Measurements from ENCODE around the gene DNAAF8.

DNAAF8 gene

DNA sequence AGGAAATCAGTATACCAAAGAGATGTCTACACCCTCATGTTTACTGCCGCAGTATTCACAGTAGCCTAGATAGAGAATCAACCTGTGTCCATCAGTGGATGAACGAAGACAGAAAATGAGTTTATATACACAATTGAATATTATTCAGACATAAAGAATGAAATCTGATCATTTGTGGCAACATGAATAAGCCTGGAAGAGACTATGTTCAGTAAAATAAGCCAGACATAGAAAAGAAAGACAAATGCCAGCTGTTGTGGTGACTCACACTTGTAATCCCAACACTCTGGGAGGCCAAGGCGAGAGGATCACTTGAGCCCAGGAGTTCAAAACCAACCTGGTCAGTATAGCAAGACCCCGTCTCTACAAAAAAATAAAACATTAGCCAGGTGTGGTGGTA is 24.9 kb upstream of the DNAAF8 start:
- TF ChIP-seq, protein P1, sequence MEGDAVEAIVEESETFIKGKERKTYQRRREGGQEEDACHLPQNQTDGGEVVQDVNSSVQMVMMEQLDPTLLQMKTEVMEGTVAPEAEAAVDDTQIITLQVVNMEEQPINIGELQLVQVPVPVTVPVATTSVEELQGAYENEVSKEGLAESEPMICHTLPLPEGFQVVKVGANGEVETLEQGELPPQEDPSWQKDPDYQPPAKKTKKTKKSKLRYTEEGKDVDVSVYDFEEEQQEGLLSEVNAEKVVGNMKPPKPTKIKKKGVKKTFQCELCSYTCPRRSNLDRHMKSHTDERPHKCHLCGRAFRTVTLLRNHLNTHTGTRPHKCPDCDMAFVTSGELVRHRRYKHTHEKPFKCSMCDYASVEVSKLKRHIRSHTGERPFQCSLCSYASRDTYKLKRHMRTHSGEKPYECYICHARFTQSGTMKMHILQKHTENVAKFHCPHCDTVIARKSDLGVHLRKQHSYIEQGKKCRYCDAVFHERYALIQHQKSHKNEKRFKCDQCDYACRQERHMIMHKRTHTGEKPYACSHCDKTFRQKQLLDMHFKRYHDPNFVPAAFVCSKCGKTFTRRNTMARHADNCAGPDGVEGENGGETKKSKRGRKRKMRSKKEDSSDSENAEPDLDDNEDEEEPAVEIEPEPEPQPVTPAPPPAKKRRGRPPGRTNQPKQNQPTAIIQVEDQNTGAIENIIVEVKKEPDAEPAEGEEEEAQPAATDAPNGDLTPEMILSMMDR (IDR thresholded peaks at IDR 0.05; ENCODE audit: extremely low read depth, missing control alignments), result no peak
- DNase-seq (ENCODE audit: low spot score), result no peak

DNA sequence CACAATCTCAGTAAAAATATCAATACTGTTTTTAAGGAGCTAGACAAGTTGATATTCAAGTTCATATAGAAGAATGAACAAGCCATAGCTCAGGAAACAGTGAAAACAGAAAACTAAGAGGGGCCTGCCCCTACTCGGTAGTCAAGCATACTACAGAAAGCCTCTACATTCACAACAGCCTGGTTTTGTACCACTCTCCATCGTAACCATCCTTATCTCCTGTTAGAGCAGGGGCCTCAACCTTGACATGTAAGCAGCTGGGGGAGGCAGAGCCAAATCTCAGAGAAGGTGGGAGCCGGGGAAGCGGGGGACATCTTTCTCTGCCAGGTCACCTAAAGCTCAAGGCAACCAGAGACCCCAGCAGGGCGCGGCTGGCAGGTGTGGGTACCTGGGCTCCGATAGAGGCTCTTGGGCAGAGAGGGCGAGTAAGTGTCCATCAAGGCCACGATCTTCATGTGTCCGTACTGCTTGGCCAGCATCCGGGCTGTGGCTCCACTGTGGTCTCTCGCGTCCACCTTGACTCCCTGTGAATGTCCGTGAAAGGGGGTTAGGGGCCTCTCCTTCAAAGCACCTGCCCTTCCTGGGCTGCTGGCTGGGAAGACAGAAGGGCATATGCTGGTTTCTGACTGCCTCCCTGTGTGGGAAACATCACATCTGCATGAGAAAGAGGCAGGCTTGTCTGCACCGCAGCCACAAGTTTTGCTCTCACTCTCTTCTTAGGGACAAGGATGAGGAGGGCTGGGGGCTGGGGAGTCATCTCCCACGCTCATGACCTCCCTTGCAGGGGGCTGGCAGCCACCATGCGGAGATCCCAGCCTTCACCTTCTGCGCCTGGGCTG is 20.5 kb upstream of the DNAAF8 start:
- TF ChIP-seq, protein P1 (IDR thresholded peaks at IDR 0.05; ENCODE audit: extremely low read depth, missing control alignments), result no peak
- no peak for DNase-seq (ENCODE audit: low spot score)

DNA sequence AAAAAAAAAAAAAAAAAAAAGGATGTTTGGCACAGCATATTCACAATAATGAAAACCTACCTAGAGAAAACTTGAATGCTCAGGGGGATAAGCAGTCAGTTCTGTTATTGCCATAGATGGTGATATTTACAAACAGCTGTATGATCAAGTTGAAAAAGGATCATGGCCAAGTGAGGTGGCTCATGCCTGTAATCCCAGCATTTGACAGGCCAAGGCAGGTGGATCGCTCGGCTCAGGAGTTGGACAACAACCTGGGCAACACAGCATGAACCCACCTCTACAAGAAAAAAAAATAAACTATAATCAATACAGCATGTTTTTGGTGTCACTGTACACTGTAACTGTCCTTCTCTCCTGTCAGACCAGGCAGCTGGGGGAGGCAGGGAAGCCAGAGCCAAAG is 19.3 kb upstream of the DNAAF8 start:
- no peak for DNase-seq (ENCODE audit: low spot score)
- TF ChIP-seq, protein P1 (IDR thresholded peaks at IDR 0.05; ENCODE audit: extremely low read depth, missing control alignments), result no peak

DNA sequence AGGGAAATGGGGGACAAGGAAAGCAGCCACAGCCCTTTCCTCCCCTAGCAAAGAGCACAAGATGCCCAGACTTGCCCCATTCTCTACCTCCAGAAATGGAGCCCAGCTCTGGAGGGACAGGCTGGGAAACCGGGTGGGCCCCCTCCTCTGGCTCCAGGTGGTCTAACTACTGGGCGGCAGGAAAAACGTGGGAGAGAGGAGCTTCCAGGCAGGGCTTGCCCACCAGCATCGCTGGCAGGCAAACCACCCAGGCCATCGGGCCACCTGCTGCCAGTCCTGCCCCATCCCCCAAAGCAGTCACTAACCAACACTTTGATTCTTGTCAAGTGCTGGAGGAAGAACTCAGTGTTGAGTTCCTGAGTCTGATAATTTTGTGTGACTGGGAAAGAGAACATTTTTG is 15.9 kb upstream of the DNAAF8 start:
- TF ChIP-seq, protein P1 (IDR thresholded peaks at IDR 0.05; ENCODE audit: extremely low read depth, missing control alignments), result no peak
- no peak for DNase-seq (ENCODE audit: low spot score)

DNA sequence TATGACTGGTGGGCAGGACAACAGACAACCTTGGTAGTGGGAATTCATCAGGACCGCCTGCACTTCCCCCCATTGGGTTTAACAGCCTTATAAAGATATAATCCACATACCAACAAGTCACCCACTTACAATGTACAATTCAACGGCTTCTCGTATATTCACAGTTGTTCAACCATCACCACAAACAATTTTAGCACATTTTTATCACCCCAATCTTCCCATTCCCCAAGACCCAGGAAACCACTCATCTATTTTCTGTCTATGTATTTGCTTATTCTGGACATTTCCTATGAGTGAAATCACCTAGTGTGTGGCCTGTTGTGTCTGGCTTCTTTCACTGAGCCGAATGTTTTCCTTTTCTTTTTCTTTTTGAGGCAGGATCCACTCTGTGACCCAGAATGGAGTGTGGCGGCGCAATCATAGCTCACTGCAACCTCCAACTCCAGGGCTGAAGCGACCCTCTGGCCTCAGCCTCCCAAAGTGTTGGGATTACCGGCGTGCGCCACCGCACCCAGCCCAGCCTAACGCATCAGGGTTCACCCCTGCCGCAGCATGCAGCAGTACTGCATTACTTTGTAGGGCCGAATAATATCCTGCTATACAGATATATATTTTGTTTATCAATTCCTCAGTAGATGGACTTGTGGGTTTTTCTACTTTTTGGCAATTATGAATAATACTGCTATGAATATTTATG is 11.1 kb upstream of the DNAAF8 start:
- TF ChIP-seq, protein P1 (IDR thresholded peaks at IDR 0.05; ENCODE audit: extremely low read depth, missing control alignments), result no peak
- DNase-seq (ENCODE audit: low spot score), result no peak

DNA sequence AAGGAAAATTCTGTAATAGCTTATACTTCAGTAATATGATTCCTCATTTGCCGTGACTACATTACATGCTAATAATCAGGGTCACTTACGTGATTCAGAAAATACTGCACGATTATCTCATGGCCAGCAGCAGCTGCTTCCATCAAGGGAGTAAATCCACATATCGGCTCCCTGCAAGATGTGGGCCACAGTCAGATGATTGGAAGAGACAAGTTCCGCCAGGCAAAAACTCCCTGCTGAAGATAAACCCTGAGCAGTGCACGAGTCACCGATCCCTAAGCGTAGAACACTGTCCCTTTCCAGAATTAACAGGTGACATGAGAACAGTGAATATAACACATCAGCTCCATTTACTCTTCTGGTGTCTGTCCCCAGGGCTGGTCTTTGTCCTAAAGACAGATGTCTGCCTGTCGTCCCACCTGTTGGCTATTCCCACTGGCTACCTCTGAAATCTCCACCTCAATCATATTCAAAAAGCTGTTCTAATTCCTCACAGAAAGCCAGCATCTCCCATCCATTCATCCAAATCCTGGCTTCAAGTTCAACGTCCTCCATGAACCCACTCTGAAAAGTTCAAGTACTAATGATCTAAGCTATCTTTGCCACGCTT is 9.6 kb upstream of the DNAAF8 start:
- no peak for DNase-seq (ENCODE audit: low spot score)
- TF ChIP-seq, protein P1 (IDR thresholded peaks at IDR 0.05; ENCODE audit: extremely low read depth, missing control alignments), result no peak

DNA sequence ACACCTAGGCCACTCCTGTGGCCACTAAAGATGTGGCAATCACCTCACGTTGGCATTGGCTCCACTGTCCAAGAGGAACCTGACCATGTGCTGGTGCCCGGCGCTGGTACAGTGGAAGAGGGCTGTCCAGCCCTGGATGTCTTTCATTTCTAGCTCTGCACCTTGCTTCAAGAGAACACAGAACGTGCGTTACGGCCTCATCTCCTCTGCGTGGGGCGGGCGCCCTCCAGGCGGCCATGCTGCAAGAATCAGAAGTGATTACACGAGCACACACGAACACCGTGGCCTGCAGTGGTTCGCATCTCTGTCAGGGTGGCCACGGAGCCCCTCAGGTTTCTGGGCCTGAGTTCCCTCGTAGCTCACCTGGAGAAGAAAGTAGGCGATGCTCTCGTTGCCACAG is 7.7 kb upstream of the DNAAF8 start:
- TF ChIP-seq, protein P1 (IDR thresholded peaks at IDR 0.05; ENCODE audit: extremely low read depth, missing control alignments), result no peak
- DNase-seq (ENCODE audit: low spot score), result no peak

Data from GM20000 (cell line).